Measurements from ENCODE around the gene IGF1R.

The IGF1R gene

GRCh38 chr15:98903377-98904018 is 255.2 kb downstream of the IGF1R start:
- no peaks in the 10 kb centered on the region; the same call in 1 of the 2 replicates for H4K20me1 ChIP-seq (ENCODE audit: insufficient read depth, low read length)
- no peaks in the 10 kb centered on the region for H3K79me2 ChIP-seq (ENCODE audit: insufficient read depth, low read length)
- no peak for TF ChIP-seq EZH2 (IDR thresholded peaks at IDR 0.05; ENCODE audit: borderline replicate concordance, low read depth, low read length, severe bottlenecking)
- TF ChIP-seq, protein P1, sequence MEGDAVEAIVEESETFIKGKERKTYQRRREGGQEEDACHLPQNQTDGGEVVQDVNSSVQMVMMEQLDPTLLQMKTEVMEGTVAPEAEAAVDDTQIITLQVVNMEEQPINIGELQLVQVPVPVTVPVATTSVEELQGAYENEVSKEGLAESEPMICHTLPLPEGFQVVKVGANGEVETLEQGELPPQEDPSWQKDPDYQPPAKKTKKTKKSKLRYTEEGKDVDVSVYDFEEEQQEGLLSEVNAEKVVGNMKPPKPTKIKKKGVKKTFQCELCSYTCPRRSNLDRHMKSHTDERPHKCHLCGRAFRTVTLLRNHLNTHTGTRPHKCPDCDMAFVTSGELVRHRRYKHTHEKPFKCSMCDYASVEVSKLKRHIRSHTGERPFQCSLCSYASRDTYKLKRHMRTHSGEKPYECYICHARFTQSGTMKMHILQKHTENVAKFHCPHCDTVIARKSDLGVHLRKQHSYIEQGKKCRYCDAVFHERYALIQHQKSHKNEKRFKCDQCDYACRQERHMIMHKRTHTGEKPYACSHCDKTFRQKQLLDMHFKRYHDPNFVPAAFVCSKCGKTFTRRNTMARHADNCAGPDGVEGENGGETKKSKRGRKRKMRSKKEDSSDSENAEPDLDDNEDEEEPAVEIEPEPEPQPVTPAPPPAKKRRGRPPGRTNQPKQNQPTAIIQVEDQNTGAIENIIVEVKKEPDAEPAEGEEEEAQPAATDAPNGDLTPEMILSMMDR (IDR thresholded peaks at IDR 0.05; ENCODE audit: borderline replicate concordance, extremely low read depth, low read length, poor library complexity, severe bottlenecking): no peak
- peaks cover 3% of the 10 kb centered on the region; the same call in 1 of the 2 replicates for H3K4me1 ChIP-seq (ENCODE audit: insufficient read depth, low read length)
- no peak overlapping the region for H3K9ac ChIP-seq (ENCODE audit: low read depth, low read length)
- H3K27ac ChIP-seq (ENCODE audit: low read length): no peak overlapping the region
- ATAC-seq (ENCODE audit: insufficient read depth, low read depth) (no peak), DNase-seq (no peak)
- no peak overlapping the region for H2AFZ ChIP-seq (ENCODE audit: low read depth, low read length)
- H3K27me3 ChIP-seq (ENCODE audit: insufficient read depth, low read length, poor library complexity): no peaks in the 10 kb centered on the region
- H3K9me3 ChIP-seq (ENCODE audit: insufficient read depth, low read length, severe bottlenecking): no peaks in the 10 kb centered on the region
- H3K4me2 ChIP-seq (ENCODE audit: insufficient read depth, low read length): no peak overlapping the region
- H3K4me3 ChIP-seq (ENCODE audit: low read depth in 1 of 2, low read length in 2 of 2): no peak overlapping the region
- peaks cover 33% of the 10 kb centered on the region for H3K36me3 ChIP-seq (ENCODE audit: insufficient read depth, low read length)

DNA sequence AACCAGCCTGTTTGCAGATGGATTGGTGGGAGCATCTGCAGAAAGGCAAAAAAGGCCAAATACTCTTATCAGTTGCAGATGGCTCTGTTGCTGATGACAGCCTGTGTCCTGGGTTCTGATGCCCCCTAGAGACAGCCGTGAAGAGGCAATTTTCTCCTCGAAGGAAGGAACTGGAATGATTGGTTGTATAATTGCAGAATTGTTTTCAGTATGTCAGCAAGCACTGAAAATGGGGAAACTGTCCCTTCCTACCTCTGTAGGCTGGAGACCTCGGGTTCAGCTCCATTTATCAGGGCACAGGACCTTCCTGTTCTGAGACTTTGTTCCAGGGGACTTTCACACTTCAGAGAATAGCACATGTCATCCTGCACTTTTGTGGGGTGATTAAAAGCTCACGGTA is 256.2 kb downstream of the IGF1R start:
- peaks cover 3% of the 10 kb centered on the region; the same call in 1 of the 2 replicates for H3K4me1 ChIP-seq (ENCODE audit: insufficient read depth, low read length)
- ATAC-seq (ENCODE audit: insufficient read depth, low read depth): peak; percentile 66; the same call in 2 of the 3 replicates

DNA sequence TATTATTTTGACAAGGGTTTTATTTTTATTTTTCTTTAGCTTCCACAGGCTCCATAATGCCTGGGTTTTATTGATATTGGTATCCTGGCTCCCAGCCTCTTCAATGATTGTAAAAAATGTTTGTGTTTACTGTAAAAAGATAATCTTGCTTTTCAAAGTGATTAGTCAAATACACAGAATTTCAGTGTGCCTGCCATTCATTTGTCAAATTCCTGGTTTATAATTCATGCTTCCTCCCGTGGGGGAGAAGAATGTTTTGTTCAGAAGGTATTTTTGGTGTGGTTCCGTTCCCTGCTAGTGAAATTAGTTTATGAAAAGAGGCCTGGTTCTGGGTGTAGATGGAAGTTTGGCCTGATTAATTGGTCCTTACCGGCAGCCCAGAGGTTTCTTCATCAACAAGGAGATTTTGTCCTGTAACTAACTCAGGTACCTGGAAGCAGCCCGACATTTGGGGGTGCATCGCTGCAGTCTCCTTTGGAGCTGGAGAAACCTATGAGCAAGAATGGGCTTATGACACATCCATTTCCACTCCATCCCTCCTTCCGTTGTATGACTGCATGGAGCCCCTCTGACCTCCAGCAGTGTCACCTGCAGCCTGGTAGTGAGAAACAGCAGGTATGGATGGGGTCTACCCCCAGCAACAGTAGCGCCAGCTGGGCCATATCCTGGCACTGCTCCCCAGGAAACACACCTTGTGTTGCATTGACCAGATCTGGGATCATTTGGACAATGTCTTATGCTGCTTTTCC is 257.8 kb downstream of the IGF1R start:
- Histone ChIP-seq H3K79me2 (ENCODE audit: insufficient read depth, low read length) (no peaks in the 10 kb centered on the region), H3K27ac (ENCODE audit: low read length) (no peak overlapping the region), H3K4me1 (ENCODE audit: insufficient read depth, low read length) (peaks cover 3% of the 10 kb centered on the region; the same call in 1 of the 2 replicates), H3K27me3 (ENCODE audit: insufficient read depth, low read length, poor library complexity) (no peaks in the 10 kb centered on the region), H3K9ac (ENCODE audit: low read depth, low read length) (no peak overlapping the region), H3K9me3 (ENCODE audit: insufficient read depth, low read length, severe bottlenecking) (no peaks in the 10 kb centered on the region), H2AFZ (ENCODE audit: low read depth, low read length) (no peak overlapping the region), H3K36me3 (ENCODE audit: insufficient read depth, low read length) (peaks cover 31% of the 10 kb centered on the region), H3K4me3 (ENCODE audit: low read depth in 1 of 2, low read length in 2 of 2) (no peak overlapping the region), H3K4me2 (ENCODE audit: insufficient read depth, low read length) (no peak overlapping the region), H4K20me1 (ENCODE audit: insufficient read depth, low read length) (no peaks in the 10 kb centered on the region; the same call in 1 of the 2 replicates)
- no peak for TF ChIP-seq EZH2 (IDR thresholded peaks at IDR 0.05; ENCODE audit: borderline replicate concordance, low read depth, low read length, severe bottlenecking)
- TF ChIP-seq, protein P1 (IDR thresholded peaks at IDR 0.05; ENCODE audit: borderline replicate concordance, extremely low read depth, low read length, poor library complexity, severe bottlenecking): no peak
- no peak for DNase-seq
- ATAC-seq (ENCODE audit: insufficient read depth, low read depth): no peak

More for the DNA sequence above, 256.2 kb downstream of the IGF1R start:
- TF ChIP-seq EZH2 (IDR thresholded peaks at IDR 0.05; ENCODE audit: borderline replicate concordance, low read depth, low read length, severe bottlenecking): no peak
- TF ChIP-seq, protein P1 (IDR thresholded peaks at IDR 0.05; ENCODE audit: borderline replicate concordance, extremely low read depth, low read length, poor library complexity, severe bottlenecking): peak; percentile 69
- Histone ChIP-seq H3K4me3 (ENCODE audit: low read depth in 1 of 2, low read length in 2 of 2) (no peak overlapping the region), H3K79me2 (ENCODE audit: insufficient read depth, low read length) (no peaks in the 10 kb centered on the region), H3K27ac (ENCODE audit: low read length) (peak overlapping the region; percentile 51; the same call in 1 of the 2 replicates), H3K9me3 (ENCODE audit: insufficient read depth, low read length, severe bottlenecking) (no peaks in the 10 kb centered on the region), H2AFZ (ENCODE audit: low read depth, low read length) (no peak overlapping the region), H3K36me3 (ENCODE audit: insufficient read depth, low read length) (peaks cover 27% of the 10 kb centered on the region), H4K20me1 (ENCODE audit: insufficient read depth, low read length) (no peaks in the 10 kb centered on the region; the same call in 1 of the 2 replicates), H3K9ac (ENCODE audit: low read depth, low read length) (no peak overlapping the region), H3K27me3 (ENCODE audit: insufficient read depth, low read length, poor library complexity) (no peaks in the 10 kb centered on the region), H3K4me2 (ENCODE audit: insufficient read depth, low read length) (no peak overlapping the region)
- DNase-seq: peak; percentile 47

All from DND-41 (cell line).